Measurements from ENCODE around the gene PRR5L. TPM values are rescaled to one million over a fixed set of nuclear protein-coding genes. Genes with fewer than 3 reads are reported as not detected.

PRR5L gene
- total RNA-seq, 1 donor from 2014 or later, result 15.7 TPM

- Histone ChIP-seq H3K36me3 (ENCODE audit: control insufficient read depth in 3 of 3, insufficient read depth in 3 of 3, low read length in 3 of 3) (no peaks in the 10 kb centered on the region), H3K9me3 (ENCODE audit: control insufficient read depth in 3 of 3, low read length in 3 of 3) (no peaks in the 10 kb centered on the region), H3K27me3 (ENCODE audit: control insufficient read depth in 3 of 3, insufficient read depth in 3 of 3, low read length in 3 of 3) (no peaks in the 10 kb centered on the region), H3K4me3 (ENCODE audit: low read length in 3 of 3) (no peak overlapping the region), H3K27ac (ENCODE audit: low read depth, low read length) (no peak overlapping the region), H3K9ac (ENCODE audit: low read depth in 1 of 3, low read length in 3 of 3) (no peak overlapping the region), H3K4me1 (ENCODE audit: control insufficient read depth in 3 of 3, insufficient read depth in 3 of 3, low read length in 3 of 3) (no peaks in the 10 kb centered on the region)
Observed at GRCh38 chr11:36340897-36341296, 44.8 kb downstream of the PRR5L start.

DNA sequence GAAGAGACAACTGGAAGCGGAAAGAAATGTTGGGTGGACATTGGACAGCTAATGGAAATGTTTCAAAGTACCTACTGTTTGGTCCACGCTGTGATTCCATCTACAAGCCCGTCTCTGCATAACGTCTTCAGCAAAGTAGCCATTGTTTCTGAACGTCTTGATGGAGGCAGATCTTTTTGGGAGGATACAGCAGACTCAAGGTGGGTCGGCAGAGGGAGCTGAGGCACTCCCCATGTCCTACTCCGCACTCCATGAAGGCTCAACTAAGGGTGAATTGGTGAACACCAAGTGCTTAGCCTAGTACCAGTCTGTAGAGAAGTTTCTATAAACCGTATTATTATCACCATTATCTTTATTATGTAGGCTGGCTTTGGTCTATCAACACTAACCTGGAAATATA, 45.8 kb downstream of the PRR5L start:
- Histone ChIP-seq H3K27me3 (ENCODE audit: control insufficient read depth in 3 of 3, insufficient read depth in 3 of 3, low read length in 3 of 3) (no peaks in the 10 kb centered on the region), H3K9me3 (ENCODE audit: control insufficient read depth in 3 of 3, low read length in 3 of 3) (no peaks in the 10 kb centered on the region), H3K4me3 (ENCODE audit: low read length in 3 of 3) (no peak overlapping the region), H3K27ac (ENCODE audit: low read depth, low read length) (no peak overlapping the region), H3K36me3 (ENCODE audit: control insufficient read depth in 3 of 3, insufficient read depth in 3 of 3, low read length in 3 of 3) (no peaks in the 10 kb centered on the region), H3K4me1 (ENCODE audit: control insufficient read depth in 3 of 3, insufficient read depth in 3 of 3, low read length in 3 of 3) (no peaks in the 10 kb centered on the region), H3K9ac (ENCODE audit: low read depth in 1 of 3, low read length in 3 of 3) (no peak overlapping the region)

- H3K4me1 ChIP-seq (ENCODE audit: control insufficient read depth in 3 of 3, insufficient read depth in 3 of 3, low read length in 3 of 3), result no peaks in the 10 kb centered on the region
- no peaks in the 10 kb centered on the region for H3K9me3 ChIP-seq (ENCODE audit: control insufficient read depth in 3 of 3, low read length in 3 of 3)
- H3K9ac ChIP-seq (ENCODE audit: low read depth in 1 of 3, low read length in 3 of 3), result no peak overlapping the region
- no peak overlapping the region for H3K4me3 ChIP-seq (ENCODE audit: low read length in 3 of 3)
- H3K27me3 ChIP-seq (ENCODE audit: control insufficient read depth in 3 of 3, insufficient read depth in 3 of 3, low read length in 3 of 3), result no peaks in the 10 kb centered on the region
- no peaks in the 10 kb centered on the region for H3K36me3 ChIP-seq (ENCODE audit: control insufficient read depth in 3 of 3, insufficient read depth in 3 of 3, low read length in 3 of 3)
- no peak overlapping the region for H3K27ac ChIP-seq (ENCODE audit: low read depth, low read length)
Observed at GRCh38 chr11:36342327-36342726, 46.2 kb downstream of the PRR5L start.

GRCh38 chr11:36343436-36343835, 47.3 kb downstream of the PRR5L start:
- Histone ChIP-seq H3K36me3 (ENCODE audit: control insufficient read depth in 3 of 3, insufficient read depth in 3 of 3, low read length in 3 of 3) (no peaks in the 10 kb centered on the region), H3K27me3 (ENCODE audit: control insufficient read depth in 3 of 3, insufficient read depth in 3 of 3, low read length in 3 of 3) (no peaks in the 10 kb centered on the region), H3K4me3 (ENCODE audit: low read length in 3 of 3) (no peak overlapping the region), H3K9ac (ENCODE audit: low read depth in 1 of 3, low read length in 3 of 3) (no peak overlapping the region), H3K27ac (ENCODE audit: low read depth, low read length) (no peak overlapping the region), H3K9me3 (ENCODE audit: control insufficient read depth in 3 of 3, low read length in 3 of 3) (no peaks in the 10 kb centered on the region), H3K4me1 (ENCODE audit: control insufficient read depth in 3 of 3, insufficient read depth in 3 of 3, low read length in 3 of 3) (no peaks in the 10 kb centered on the region)

DNA sequence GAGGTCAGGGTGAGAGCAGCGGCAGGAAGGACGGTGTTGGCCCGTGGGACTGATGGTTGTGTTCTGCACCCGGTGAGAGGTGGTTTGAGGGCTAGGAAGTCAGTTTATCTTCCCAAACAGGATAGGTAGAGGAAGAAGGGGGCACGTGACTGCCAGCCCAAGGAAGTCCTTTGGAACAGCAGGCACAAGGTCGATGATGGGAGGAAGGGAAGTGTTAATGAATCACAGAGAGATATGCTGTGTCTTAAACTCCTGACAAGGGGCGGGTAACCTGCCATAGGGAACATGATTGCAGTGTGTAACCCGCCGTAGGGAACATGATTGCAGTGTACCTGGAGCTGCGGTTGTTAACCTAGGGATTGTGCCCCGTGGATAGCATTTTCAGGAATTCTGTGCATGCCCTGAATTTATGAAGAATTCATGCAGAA, 49.0 kb downstream of the PRR5L start:
- Histone ChIP-seq H3K36me3 (ENCODE audit: control insufficient read depth in 3 of 3, insufficient read depth in 3 of 3, low read length in 3 of 3) (no peaks in the 10 kb centered on the region), H3K27ac (ENCODE audit: low read depth, low read length) (no peak overlapping the region), H3K4me1 (ENCODE audit: control insufficient read depth in 3 of 3, insufficient read depth in 3 of 3, low read length in 3 of 3) (peaks cover 0 to 2% (median 0%) of the 10 kb centered on the region in 3 donors), H3K9me3 (ENCODE audit: control insufficient read depth in 3 of 3, low read length in 3 of 3) (no peaks in the 10 kb centered on the region), H3K4me3 (ENCODE audit: low read length in 3 of 3) (no peak overlapping the region), H3K9ac (ENCODE audit: low read depth in 1 of 3, low read length in 3 of 3) (no peak overlapping the region), H3K27me3 (ENCODE audit: control insufficient read depth in 3 of 3, insufficient read depth in 3 of 3, low read length in 3 of 3) (no peaks in the 10 kb centered on the region)

GRCh38 chr11:36345535-36346141, 49.5 kb downstream of the PRR5L start:
- Histone ChIP-seq H3K4me3 (ENCODE audit: low read length in 3 of 3) (no peak overlapping the region), H3K27ac (ENCODE audit: low read depth, low read length) (no peak overlapping the region), H3K9ac (ENCODE audit: low read depth in 1 of 3, low read length in 3 of 3) (no peak overlapping the region), H3K4me1 (ENCODE audit: control insufficient read depth in 3 of 3, insufficient read depth in 3 of 3, low read length in 3 of 3) (peaks cover 0 to 2% (median 0%) of the 10 kb centered on the region in 3 donors), H3K9me3 (ENCODE audit: control insufficient read depth in 3 of 3, low read length in 3 of 3) (no peaks in the 10 kb centered on the region), H3K36me3 (ENCODE audit: control insufficient read depth in 3 of 3, insufficient read depth in 3 of 3, low read length in 3 of 3) (no peaks in the 10 kb centered on the region), H3K27me3 (ENCODE audit: control insufficient read depth in 3 of 3, insufficient read depth in 3 of 3, low read length in 3 of 3) (no peaks in the 10 kb centered on the region)

DNA sequence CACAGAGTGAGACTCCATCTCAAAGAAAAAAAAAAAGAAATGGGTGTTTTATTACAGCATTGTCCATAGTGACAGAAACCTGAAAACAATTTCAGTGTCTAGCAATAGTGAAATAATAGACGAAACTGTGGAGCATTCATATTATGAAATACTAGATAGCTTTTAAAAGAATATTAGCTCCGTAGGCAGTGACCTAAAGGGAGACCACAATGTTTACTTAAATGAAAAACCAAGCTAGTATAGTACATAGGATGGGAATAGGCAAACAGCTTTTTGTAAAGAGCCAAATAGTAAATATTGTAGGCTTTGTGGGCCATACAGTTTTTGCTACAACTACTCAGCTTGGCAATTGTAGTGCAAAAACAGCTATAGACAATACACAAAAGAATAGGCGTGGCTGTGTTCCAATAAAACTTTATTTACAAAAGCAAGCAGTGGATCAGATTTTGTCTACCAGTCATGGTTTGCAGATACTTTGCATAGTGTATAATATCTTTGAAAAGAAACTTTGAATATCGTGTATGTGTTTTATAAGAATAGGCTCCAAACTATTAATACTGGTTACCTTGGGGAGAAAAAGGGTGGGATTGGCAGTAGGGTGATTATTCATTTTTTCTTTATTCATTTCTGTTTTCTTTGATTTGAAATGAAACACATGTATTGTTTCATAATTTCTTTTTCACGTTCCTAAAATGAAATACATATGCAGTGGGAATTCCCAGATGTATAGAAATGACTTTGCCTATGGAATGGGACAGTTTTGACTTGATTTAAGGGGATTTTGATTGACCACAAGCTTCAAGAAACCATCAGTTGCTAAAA, 50.7 kb downstream of the PRR5L start:
- Histone ChIP-seq H3K4me1 (ENCODE audit: control insufficient read depth in 3 of 3, insufficient read depth in 3 of 3, low read length in 3 of 3) (peaks cover 0 to 2% (median 0%) of the 10 kb centered on the region in 3 donors), H3K27me3 (ENCODE audit: control insufficient read depth in 3 of 3, insufficient read depth in 3 of 3, low read length in 3 of 3) (no peaks in the 10 kb centered on the region), H3K36me3 (ENCODE audit: control insufficient read depth in 3 of 3, insufficient read depth in 3 of 3, low read length in 3 of 3) (no peaks in the 10 kb centered on the region), H3K9ac (ENCODE audit: low read depth in 1 of 3, low read length in 3 of 3) (no peak overlapping the region), H3K9me3 (ENCODE audit: control insufficient read depth in 3 of 3, low read length in 3 of 3) (no peaks in the 10 kb centered on the region), H3K27ac (ENCODE audit: low read depth, low read length) (no peak overlapping the region), H3K4me3 (ENCODE audit: low read length in 3 of 3) (no peak overlapping the region)

DNA sequence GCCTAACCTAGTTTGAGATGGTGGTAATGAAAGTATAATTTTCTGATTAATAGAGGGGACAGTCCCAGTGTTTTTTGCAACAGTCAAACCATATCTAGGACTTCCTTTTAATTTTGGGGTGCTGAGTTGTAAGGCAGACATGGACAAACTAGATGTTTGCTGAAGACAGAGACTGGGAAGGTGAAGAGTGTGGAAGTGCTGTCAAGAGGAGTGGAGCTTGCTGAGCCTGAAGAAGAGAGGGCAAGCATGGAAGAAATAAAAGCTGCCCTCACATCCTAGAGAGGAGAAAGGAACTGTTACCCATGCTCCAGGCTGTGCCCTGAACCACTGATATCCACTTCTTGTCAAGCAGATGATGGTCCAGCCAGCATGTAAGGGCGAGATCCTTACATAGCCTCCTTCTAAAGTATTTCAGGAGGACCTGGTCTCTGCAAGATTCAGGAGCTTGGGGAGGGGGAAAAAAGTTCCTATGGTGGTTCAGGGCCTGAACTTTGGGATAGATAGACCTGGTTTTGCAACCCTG, 51.4 kb downstream of the PRR5L start:
- H3K27ac ChIP-seq (ENCODE audit: low read depth, low read length), result no peak overlapping the region
- H3K9ac ChIP-seq (ENCODE audit: low read depth in 1 of 3, low read length in 3 of 3), result no peak overlapping the region
- H3K36me3 ChIP-seq (ENCODE audit: control insufficient read depth in 3 of 3, insufficient read depth in 3 of 3, low read length in 3 of 3), result no peaks in the 10 kb centered on the region

DNA sequence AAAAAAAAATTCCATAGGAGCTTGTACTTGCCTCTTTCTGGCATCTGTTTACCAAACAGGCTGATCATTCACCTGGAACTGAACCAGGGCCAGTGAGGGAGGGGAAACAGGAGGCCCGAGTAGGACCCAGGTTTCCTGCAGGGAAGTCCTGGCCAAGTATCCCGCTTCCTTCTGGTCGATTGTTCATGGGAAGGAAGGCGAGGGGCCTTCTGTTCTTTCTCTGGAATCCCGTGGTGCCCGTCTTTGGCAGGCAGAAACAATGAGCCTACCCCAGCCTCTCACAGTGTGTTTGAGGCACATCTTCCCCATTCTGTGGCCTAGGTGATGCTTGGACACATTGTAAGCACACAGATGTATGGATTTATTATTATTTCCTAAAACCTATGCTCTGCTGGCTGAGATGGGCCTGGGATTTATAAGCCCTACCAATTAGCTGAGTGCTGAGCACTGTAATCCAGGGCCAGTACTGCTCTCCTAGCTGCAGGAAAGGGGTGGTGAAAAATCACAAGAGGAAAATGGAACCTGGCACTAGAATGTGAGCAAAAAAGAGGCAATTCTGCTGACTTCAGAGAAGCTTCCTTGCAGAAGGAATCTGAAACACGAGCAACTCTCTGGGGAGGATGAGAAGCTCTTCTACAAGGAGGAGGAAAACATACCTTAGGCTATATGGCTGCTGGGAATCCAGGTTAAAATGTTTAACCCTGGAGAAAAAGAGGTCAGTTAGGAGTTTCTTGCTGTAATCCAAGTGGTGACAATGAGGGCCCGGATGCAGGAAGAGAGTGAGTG, 53.5 kb downstream of the PRR5L start:
- Histone ChIP-seq H3K27ac (ENCODE audit: low read depth, low read length) (no peak overlapping the region), H3K4me1 (ENCODE audit: control insufficient read depth in 3 of 3, insufficient read depth in 3 of 3, low read length in 3 of 3) (peaks cover 0 to 2% (median 0%) of the 10 kb centered on the region in 3 donors), H3K4me3 (ENCODE audit: low read length in 3 of 3) (no peak overlapping the region), H3K9me3 (ENCODE audit: control insufficient read depth in 3 of 3, low read length in 3 of 3) (no peaks in the 10 kb centered on the region), H3K36me3 (ENCODE audit: control insufficient read depth in 3 of 3, insufficient read depth in 3 of 3, low read length in 3 of 3) (no peaks in the 10 kb centered on the region), H3K27me3 (ENCODE audit: control insufficient read depth in 3 of 3, insufficient read depth in 3 of 3, low read length in 3 of 3) (peaks cover 0 to 5% (median 0%) of the 10 kb centered on the region in 3 donors), H3K9ac (ENCODE audit: low read depth in 1 of 3, low read length in 3 of 3) (no peak overlapping the region)

More for the DNA sequence above, 51.4 kb downstream of the PRR5L start:
- Histone ChIP-seq H3K4me1 (ENCODE audit: control insufficient read depth in 3 of 3, insufficient read depth in 3 of 3, low read length in 3 of 3) (peaks cover 0 to 2% (median 0%) of the 10 kb centered on the region in 3 donors), H3K4me3 (ENCODE audit: low read length in 3 of 3) (no peak overlapping the region), H3K9me3 (ENCODE audit: control insufficient read depth in 3 of 3, low read length in 3 of 3) (no peaks in the 10 kb centered on the region), H3K27me3 (ENCODE audit: control insufficient read depth in 3 of 3, insufficient read depth in 3 of 3, low read length in 3 of 3) (peaks cover 0 to 2% (median 0%) of the 10 kb centered on the region in 3 donors)
